ENCODE results near the gene ZNF862. TPM values are rescaled to one million over a fixed set of nuclear protein-coding genes. Genes with fewer than 3 reads are reported as not detected.

Gene ZNF862
- total and polyA plus RNA-seq, 10 of the 15 experiments (the other 5 are each of a cell fraction or from before 2014, with no cell fraction given), result 0.49 to 7.7 (median 3.5) TPM

- H3K4me3 ChIP-seq, result no peak overlapping the region
- H3K79me2 ChIP-seq (ENCODE audit: control insufficient read depth, insufficient read depth, low read length), result no peaks in the 10 kb centered on the region
- BruUV-seq (replicated peaks), result no TSS peak
- ChIA-PET CTCF (no interaction called here), POLR2A (no interaction called here), RAD21 (ENCODE audit: unreplicated experiment) (no interaction called here), SMC1A (ENCODE audit: uncharacterized antibody, unreplicated experiment) (no interaction called here)
- FAIRE-seq (no peak), ATAC-seq (no peak), DNase-seq (ENCODE audit: low read depth, low spot score) (no peak)
- whole genome bisulfite sequencing (ENCODE audit: insufficient coverage, insufficient replicate concordance, low lambda C conversion rate, missing lambda C conversion rate), result 88% methylated on average over 4 of the region's 4 CpGs
- H3K27ac ChIP-seq (ENCODE audit: control insufficient read depth, insufficient read depth), result no peak overlapping the region
- H3K27me3 ChIP-seq (replicated peaks in 1 of 2; ENCODE audit: control insufficient read depth in 2 of 2, insufficient read depth in 2 of 2, low read length in 1 of 2), result no peaks in the 10 kb centered on the region
- in situ Hi-C loops (cut with MboI), result no loop called here
- H3K4me1 ChIP-seq (ENCODE audit: control insufficient read depth, insufficient read depth, low read length), result peaks cover 11% of the 10 kb centered on the region
- H3K9ac ChIP-seq (ENCODE audit: control insufficient read depth, insufficient read depth, low read length), result no peak overlapping the region
- no peaks in the 10 kb centered on the region for H3K36me3 ChIP-seq (ENCODE audit: control insufficient read depth in 2 of 2, insufficient read depth in 2 of 2, low read length in 1 of 2)
- no peaks in the 10 kb centered on the region for H4K20me1 ChIP-seq (ENCODE audit: control insufficient read depth, insufficient read depth)
- no peaks in the 10 kb centered on the region for H3K9me3 ChIP-seq (replicated peaks; ENCODE audit: control insufficient read depth, insufficient read depth, low read length)
- intact Hi-C loops (cut with micrococcal nuclease; ENCODE audit: unreplicated experiment), result no loop called here
- H3K4me2 ChIP-seq (ENCODE audit: control insufficient read depth, insufficient read depth), result no peak overlapping the region
- H2AFZ ChIP-seq (ENCODE audit: control insufficient read depth, low read depth, low read length), result no peak overlapping the region
- TF ChIP-seq ZNF24 (IDR thresholded peaks at IDR 0.05), result no peak
Measured at GRCh38 chr7:149850716-149851115, 12.5 kb downstream of the ZNF862 start.

DNA sequence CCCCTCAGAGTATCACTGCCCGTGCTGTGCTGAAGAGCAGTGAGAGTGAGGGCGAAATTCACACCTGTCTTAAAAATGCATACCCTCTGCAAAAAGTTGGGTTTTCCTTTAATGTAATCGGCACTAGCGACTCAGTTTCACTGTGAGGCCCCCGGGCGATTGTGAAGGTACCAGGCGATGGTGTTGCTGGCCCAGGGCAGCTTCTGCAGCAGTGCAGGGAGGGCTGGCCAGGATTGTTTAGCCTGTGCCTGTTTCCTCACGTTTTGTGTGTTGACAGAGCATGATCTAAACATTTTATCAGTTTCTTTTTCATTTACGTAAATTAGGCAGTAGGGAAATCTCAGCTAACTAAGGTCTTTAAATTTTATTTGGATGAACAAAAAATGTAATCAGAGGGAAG, 13.3 kb downstream of the ZNF862 start:
- H3K79me2 ChIP-seq (ENCODE audit: control insufficient read depth, insufficient read depth, low read length), result no peaks in the 10 kb centered on the region

More for the DNA sequence above, 13.3 kb downstream of the ZNF862 start:
- ATAC-seq, result no peak
- CTCF ChIA-PET, result no interaction called here
- peaks cover 5% of the 10 kb centered on the region for H3K4me1 ChIP-seq (ENCODE audit: control insufficient read depth, insufficient read depth, low read length)
- RAD21 ChIA-PET (ENCODE audit: unreplicated experiment), result no interaction called here
- DNase-seq (ENCODE audit: low read depth, low spot score), result no peak
- POLR2A ChIA-PET, result no interaction called here
- no peak overlapping the region for H3K27ac ChIP-seq (ENCODE audit: control insufficient read depth, insufficient read depth)
- in situ Hi-C loops (cut with MboI), result no loop called here
- no TSS peak for BruUV-seq (replicated peaks)
- H3K9ac ChIP-seq (ENCODE audit: control insufficient read depth, insufficient read depth, low read length), result no peak overlapping the region
- no peaks in the 10 kb centered on the region for H3K27me3 ChIP-seq (replicated peaks in 1 of 2; ENCODE audit: control insufficient read depth in 2 of 2, insufficient read depth in 2 of 2, low read length in 1 of 2)
- SMC1A ChIA-PET (ENCODE audit: uncharacterized antibody, unreplicated experiment), result interaction anchor here (1.0 kb wide), 1 partner anchor 11 kb away, joined by 4 read pairs; no protein-coding TSS in a partner anchor
- H3K9me3 ChIP-seq (replicated peaks; ENCODE audit: control insufficient read depth, insufficient read depth, low read length), result no peaks in the 10 kb centered on the region
- no peak overlapping the region for H3K4me3 ChIP-seq
- intact Hi-C loops (cut with micrococcal nuclease; ENCODE audit: unreplicated experiment), result no loop called here
- no peak overlapping the region for H2AFZ ChIP-seq (ENCODE audit: control insufficient read depth, low read depth, low read length)
- no peak for TF ChIP-seq KDM1A (IDR thresholded peaks at IDR 0.05; ENCODE audit: borderline replicate concordance)
- TF ChIP-seq NRF1 (conservative IDR thresholded peaks at IDR 0.05; ENCODE audit: low read depth, low read length), result no peak
- no peaks in the 10 kb centered on the region for H4K20me1 ChIP-seq (ENCODE audit: control insufficient read depth, insufficient read depth)
- FAIRE-seq, result no peak
- 77% methylated on average over 9 of the region's 9 CpGs for WGBS (ENCODE audit: insufficient coverage, insufficient replicate concordance, low lambda C conversion rate, missing lambda C conversion rate)
- H3K4me2 ChIP-seq (ENCODE audit: control insufficient read depth, insufficient read depth), result no peak overlapping the region
- no peaks in the 10 kb centered on the region for H3K36me3 ChIP-seq (ENCODE audit: control insufficient read depth in 2 of 2, insufficient read depth in 2 of 2, low read length in 1 of 2)

All from GM12878 (cell line).